Renal cortical epithelial cell (primary cell): ENCODE measurements around the gene ULBP1. TPM values are rescaled to one million over a fixed set of nuclear protein-coding genes. Genes with fewer than 3 reads are reported as not detected.
"Not testable (repeated sequence)": the region's sequence is repeated elsewhere in the genome, so short reads cannot be mapped to it uniquely, and the experiment has no call there.

Experiments used
- DNase-seq: peaks from one replicate; pipeline ENCODE4 v3.0.0-alpha.2; 2011; ENCODE audit warnings: low read depth
- total RNA-seq: library from RNA; depleted of rRNA; stranded (reverse); fragments of >200 nt; gene quantifications from 2 replicates; pipeline ENCODE4 v1.2.3, GENCODE V29; 2014

ULBP1 gene
- total RNA-seq, 1 donor from 2014 or later: 0.20 TPM

DNA sequence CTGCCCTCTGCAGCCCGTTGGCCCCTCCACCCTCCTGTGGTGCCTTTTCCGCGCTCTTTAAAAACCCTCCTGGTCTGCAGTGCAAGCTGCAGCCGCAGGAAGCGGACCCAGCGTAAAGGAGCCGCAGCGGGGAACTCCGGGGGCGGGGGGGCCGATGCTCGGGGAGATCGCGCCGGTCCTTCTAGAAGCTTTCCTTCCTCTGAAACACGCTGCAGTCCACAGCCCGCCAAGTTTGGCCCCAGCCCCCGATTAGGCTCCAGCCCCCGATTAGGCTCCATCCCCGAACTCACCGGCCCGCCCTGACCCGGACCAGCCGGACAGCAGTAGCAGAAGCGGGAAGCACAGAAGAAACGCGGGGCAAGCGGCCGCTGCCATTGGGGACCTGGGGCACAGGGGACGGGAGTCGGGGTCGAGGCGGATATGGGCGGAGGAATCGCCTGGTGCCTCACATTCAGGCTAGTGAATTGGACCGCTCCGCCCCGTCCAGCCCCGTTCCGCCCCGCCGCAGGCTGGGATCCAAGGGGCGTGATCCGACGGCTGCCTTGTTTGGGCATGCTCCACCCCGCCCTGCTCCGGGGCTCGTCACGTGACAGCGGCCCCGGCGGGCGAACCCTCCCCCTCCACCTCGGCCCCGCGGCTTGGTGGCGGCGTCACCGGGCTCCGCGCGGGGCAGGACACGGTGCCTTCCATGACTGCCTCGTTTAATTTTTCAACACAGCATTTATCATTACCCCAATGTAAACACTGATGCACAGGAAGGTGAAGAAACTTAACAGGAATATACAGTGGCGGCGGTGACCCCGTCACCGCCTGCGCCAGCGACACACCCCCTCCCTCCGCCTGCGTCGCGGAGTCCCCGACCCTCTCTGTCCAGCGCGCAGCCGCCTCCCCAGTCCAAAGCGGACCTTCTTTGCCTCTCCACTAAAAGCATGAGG, 41.3 kb downstream of the ULBP1 start:
- peak; percentile 63 for DNase-seq

DNA sequence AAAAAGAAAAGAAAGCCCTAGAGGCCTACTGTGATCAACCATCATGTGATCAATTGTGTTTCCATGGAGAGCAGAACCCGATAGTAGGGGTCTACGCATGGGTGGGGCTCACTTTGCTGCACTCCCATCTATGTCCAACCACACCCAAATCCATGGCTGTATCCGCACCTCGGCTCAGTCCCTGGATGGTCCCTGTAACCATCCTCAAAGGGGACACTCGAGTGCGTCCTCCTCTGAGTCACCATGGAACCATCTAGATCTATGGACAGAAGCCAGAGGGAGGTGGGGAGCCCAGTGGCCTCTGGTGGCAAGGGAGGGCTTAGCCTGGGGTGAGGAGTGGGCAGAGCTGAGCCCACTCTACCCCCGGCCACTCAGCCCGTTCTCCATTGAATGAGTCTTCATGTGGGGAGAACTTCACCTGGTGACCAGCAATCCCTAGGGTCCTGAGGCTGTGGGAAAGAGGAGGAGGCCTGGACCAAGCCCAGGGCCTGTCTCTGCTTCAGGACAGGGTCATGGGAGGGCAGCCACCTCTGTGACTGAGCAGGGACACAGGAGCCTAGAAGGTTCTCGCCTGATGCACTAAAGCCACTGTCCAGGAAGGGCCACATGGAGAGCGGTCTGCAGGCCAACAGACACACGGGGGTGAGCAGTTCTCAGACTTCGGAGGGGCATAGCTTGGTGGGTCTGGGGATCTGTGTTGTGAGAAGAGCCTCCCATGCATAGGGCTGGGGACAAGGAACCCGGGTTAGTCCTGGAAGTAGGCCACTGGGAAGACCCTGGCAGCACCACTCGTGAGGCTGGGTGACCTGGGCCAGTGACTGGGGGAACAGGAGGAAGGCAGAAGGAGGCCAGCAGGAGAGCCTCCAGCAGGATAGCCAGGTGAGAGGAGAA, 42.3 kb downstream of the ULBP1 start:
- no peak for DNase-seq

DNA sequence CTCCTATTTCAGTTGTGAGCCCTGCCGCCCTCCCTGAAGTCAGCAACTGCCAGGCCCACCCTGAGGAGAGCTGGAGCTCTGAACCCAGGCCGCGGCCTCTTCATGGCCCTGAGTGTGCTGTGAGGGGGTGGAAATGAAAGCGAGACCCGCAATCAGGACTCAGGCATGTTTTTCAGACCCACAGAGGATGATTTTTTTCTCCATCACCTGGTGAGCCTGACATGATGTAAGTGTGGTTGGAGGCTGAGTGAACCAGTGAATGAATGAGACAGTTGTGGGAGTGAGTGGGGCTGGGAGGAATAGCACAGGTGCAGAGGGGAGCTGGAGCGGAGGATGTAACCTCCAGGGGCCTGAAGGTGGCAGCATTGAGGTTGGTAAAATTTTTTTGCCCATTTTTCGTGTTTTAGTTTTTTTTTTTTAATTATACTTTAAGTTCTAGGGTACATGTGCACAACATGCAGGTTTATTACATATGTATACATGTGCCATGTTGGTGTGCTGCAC, 43.3 kb downstream of the ULBP1 start:
- DNase-seq: no peak

DNA sequence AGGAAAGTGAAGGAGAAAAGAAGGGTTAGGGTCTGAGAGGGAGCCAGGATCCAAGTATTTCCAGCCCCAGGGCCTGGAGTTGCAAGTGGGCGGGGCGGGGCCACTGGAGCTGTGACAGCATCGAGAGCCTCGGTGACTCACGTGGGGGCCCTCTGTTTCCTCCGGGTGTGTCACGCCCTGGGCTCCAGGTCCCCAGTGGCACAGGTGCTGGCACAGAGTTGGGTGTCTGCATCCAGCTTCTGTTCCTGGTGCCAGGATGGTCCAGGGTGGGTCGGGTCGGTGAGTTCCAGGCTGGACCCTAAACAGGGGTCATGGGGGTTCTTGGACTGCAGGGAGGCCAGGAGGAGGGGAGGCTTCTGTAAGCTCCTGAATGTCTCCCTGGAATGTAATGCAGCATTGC, 44.8 kb downstream of the ULBP1 start:
- no peak for DNase-seq

DNA sequence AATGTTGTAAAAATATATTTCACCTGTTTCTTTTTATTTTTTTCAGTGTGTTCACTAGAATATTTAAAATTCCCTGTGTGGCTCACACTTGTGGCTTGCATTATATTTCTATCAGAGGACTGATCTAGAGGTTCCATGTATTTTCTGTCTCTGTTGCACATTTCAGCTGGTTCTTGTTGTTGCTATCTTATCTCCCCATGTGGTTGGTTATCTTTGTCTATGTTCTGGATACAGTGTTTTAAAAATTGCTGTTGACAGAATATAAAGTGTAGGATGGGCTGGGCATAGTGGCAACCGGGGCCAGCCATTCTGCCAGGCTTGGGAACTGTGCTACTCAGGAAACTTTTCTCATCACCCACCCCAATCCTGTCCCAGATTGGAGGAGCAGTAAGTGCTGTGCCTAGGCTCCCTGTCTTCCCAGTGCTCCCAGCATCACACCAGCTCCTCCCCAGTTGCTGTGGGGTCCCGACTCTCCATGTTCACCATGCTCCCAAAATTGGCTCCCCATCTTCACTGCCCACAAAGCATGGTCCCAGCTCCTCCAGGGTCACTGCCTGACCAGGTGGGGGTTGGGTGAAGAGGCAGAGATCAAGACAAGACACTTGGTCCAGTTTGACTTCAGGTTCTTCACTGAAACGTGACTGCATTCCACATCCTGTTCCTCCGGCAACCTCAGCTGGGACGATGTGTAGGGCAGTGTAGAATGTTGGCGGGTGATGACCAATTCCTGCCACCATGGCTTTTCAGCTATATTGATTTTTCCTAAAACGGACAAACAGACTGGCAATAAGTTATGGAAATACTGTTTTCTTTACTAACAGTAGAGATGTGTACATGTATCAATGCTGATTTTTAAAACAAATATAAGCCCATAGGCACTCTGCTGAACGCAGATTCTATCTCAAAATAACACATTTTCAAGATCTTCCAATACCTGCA, 49.4 kb downstream of the ULBP1 start:
- not testable (repeated sequence) for DNase-seq

DNA sequence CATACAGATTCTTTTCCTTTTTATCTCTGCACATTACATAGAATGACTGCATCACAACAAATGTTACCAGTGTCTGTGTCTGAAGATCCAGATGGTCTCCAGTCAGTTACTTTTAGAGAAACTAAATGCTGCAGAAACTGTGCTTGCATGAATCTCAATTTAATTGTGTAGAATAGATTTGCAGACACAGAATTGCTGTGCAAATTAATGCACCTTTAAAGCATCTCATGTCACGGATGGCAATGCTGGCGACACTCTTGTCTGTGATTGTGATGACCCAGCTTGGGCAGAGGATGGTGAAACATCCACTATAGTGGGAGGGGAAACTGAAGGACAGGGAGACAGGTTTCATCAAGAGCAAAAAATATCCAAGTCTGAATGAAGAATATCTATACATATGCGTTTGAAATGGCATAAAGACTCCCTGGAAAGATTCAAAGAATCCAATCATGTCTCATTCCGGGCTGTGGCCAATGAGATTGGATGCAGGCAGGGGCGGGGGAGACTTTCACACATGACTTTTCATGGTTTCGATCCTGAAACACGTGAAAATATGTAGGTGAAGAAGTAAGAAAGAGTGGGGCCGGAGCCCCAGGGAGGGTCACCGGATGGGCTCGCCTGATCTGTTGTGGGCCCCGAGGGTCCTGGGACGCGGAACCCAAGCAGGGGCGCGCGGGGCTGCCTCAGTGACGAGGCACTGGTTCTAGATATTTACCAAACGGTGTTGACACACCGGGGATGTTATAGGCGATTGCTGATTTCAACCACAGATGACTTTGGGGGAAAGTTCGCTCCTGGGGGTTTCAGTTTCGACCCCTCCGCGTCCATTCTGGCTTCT, 50.3 kb downstream of the ULBP1 start:
- DNase-seq: not testable (repeated sequence)

DNA sequence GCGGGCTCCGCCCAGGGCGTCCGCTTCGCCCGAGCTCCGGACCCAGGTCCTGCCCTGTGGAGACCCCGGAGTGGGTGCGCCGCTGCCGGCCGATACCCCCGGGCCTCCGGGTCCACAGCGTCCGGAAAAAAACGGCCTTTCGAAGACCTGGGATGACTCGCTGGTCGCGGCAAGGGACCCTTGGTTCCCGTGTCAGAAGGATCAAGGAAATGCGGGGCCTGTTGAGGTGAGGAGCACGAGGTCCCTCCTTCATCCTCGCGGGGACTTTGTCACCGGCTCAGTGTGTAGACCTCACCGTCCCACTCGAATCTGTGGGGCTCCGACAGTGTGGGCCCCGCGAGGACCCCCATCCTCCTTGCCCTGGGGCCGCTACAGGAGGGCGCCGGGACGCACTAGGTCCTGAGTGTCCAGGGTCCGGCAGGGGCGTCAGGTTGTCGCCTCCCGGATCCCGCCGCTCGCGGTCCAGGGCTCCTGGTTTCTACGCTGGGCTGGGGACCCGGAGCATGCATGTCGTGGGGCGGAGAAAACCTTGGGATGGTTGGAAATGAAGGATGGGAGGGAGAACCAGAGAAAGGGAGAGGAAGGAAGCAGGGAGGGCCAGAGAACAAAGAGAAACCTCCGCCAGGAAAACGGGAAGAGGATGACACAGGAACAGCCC, 51.0 kb downstream of the ULBP1 start:
- DNase-seq: not testable (repeated sequence)

DNA sequence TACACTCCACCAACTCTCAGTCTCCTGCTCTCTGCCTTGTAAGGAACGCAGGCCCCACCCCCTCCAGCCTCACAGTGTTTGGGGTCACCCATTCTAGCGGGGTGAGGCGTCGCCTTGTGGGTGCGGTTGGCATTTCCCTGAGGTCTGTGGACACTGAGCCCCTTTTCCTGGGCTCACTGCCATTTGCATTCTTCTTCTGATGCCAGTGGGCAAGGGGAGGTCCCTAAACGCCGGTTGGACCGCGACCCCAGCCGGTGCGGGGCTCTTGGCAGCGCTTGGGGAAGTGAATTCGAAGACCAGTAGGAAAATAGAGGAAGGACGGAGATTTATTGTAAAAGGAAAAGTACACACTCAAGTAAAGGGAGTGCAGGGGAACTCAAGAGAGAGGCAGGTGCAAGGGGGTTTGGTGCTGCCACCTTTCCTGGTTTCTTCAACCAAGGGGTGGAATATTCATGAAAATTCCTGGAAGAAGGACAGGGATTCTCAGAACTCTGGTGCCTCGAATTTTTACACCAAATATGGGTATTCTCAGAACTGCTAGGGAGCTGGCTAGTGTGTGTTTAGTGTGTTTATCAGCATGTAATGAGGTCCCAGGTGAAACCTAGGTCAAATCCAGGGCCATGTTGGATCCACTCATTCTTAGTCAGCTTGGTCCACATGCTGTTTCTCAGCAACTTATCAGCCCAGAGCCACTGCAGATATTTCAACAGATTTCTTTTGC, 51.7 kb downstream of the ULBP1 start:
- not testable (repeated sequence) for DNase-seq

DNA sequence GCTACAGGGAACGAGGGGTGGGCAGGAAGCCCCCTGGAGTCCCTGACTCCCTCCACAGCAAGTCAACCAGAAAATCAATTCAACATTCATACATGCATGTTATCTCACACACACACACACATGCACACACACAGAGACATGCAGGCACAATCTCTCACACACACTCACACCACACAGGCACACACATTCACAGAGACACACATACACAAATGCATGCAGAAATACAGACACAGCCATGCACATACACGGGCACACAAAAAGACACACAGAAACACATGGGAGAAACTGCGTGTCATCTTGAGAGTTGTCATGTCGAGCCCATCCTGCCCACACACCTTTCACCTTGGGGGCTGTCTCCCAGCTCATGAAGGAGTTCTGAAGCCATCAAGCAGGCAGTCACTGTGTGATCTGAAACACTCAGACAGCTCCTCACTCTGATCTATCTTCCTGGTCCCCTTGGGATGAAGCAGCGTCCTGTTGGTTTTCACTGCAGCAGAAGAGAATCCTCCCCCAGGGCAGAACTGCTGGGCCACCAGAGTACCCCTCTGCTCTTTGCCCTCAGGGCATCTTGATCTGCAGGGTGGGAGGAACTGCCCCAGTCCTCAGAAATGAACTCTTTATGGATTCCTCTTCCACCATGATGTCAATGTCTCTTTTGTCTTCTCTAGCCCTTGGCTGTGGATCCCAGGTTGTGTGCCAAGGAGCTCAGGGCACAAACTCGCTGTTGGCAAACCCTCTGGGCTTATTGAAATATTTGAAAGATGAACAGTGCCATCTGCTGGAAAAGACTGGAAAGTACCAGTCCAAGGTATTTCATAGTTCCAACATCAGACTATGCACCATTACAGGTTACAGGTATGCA, 52.8 kb downstream of the ULBP1 start:
- DNase-seq: peak; percentile 64

DNA sequence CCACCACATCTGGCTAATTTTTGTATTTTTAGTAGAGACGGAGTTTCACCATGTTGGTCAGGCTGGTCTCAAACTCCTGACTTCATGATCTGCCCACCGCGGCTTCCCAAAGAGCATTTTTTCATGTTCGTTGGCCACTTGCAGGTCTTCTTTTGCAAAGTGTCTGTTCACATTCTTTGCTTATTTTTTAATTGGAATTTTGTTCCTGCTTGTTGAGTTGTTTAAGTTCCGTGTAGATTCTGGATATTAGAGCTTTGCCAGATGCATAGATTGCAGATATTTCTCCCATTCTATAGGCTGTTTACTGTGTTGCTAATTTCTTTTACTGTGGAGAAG, 53.4 kb downstream of the ULBP1 start:
- DNase-seq: not testable (repeated sequence)

DNA sequence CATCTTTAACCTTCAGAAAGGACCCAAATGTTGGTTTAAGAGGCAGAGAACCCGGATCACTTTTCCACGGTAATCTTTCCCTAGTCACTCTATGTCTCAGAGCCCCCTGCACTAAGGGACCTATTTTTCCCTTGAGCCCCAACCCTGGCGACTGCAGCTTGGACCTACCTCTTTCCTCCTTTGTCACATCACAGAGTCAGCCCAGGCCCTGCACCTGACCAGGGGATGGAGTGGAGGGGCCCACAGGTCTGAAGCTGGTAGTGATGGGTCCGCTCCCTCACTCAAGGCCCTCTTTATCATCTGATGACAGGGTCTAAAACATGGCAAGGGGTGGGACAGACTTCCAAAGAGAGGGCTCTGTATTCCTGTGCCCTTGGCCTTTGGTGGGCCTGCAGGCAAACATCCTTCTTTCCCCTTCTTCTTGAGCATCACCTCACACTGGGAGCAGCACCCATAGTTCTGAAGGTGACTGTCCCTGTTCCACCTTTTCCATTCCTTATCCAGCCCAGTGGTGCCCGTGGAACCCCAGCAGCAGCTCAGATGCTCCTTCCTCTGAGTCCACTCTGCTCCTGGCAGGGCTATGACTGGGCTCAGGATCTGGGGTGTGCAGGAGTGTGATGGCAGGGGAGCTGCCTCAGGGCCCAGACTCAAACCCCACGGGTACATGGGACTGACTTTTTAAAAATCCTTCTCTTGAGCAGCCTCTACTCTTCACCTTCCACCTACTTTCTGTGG, 55.3 kb downstream of the ULBP1 start:
- DNase-seq: no peak

DNA sequence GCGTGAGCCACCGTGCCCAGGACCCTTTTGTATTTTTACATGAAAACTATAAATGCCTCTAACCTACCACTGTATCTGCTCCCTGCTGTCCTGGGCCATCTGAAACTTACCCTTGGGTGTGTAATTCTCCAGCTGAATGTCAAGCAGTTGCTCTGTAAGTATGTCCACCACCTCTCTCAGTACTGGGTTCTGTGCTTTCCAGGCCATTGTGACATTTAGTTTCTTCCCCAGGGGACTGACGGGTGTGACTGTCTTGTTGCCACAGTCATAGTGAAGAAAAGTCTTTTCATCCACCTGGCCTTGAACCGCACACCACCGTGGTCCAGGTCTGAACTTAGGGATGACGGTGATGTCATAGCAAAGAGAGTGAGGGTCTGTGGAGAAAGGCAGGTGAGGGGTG, 58.1 kb downstream of the ULBP1 start:
- not testable (repeated sequence) for DNase-seq

Other genes starting within 250 kb of the ULBP1 start
- 6.4 and 19.7 TPM in 2 replicates for gene LATS1, start 245.8 kb upstream of the ULBP1 start, total RNA-seq
- 18.9 and 29.3 TPM in 2 replicates for gene NUP43, start 217.4 kb upstream of the ULBP1 start, total RNA-seq
- 157 and 184 TPM in 2 replicates for gene PCMT1, start 214.2 kb upstream of the ULBP1 start, total RNA-seq
- gene LRP11, start 99.6 kb upstream of the ULBP1 start, total RNA-seq: 21.5 and 34.4 TPM in 2 replicates
- not detected in 2 replicates for gene RAET1E, start 65.8 kb upstream of the ULBP1 start, total RNA-seq
- gene RAET1G, start 40.8 kb upstream of the ULBP1 start, total RNA-seq: 0.15 TPM in 1 of 2 replicates, not detected in the other
- gene ULBP2, start 21.9 kb upstream of the ULBP1 start, total RNA-seq: 8.2 and 14.4 TPM in 2 replicates
- 0.99 and 3.1 TPM in 2 replicates for gene RAET1L, start 61.6 kb downstream of the ULBP1 start, total RNA-seq
- gene ULBP3, start 105.2 kb downstream of the ULBP1 start, total RNA-seq: 10.3 and 10.9 TPM in 2 replicates
- gene PPP1R14C, start 179.1 kb downstream of the ULBP1 start, total RNA-seq: 17.0 and 25.5 TPM in 2 replicates